SH-SY5Y (cell line): ENCODE results near the gene LRRC45.

Source experiments
- GATA2 ChIP-seq: IDR thresholded peaks from 2 replicates; pipeline ENCODE4 v1.6.1; 2011; ENCODE audit warnings: mild to moderate bottlenecking, low read depth, low read length
- GATA3 ChIP-seq: IDR thresholded peaks from 2 replicates; pipeline ENCODE4 v1.6.1; 2011; ENCODE audit warnings: low read depth, mild to moderate bottlenecking, low read length, moderate library complexity

Gene LRRC45

DNA sequence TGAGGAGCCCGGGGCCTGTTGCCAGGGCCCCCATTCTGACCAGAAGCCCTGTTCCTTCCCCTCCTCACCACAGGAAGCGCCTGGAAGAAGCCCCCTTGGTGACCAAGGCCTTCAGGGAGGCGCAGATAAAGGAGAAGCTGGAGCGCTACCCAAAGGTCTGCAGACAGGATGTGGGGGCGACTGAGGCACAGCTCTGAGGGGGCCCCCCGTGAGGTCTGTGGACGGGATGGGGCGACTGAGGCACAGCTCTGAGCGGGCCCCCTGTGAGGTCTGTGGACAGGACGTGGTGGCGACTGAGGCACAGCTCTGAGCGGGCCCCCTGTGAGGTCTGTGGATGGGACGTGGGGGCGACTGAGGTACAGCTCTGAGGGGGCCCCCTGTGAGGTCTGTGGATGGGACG lies 13.7 kb upstream of the LRRC45 start:
- TF ChIP-seq GATA3 = no peak

GRCh38 chr17:82010575-82011525 lies 12.3 kb upstream of the LRRC45 start:
- TF ChIP-seq GATA3 (no peak), GATA2 (no peak)

DNA sequence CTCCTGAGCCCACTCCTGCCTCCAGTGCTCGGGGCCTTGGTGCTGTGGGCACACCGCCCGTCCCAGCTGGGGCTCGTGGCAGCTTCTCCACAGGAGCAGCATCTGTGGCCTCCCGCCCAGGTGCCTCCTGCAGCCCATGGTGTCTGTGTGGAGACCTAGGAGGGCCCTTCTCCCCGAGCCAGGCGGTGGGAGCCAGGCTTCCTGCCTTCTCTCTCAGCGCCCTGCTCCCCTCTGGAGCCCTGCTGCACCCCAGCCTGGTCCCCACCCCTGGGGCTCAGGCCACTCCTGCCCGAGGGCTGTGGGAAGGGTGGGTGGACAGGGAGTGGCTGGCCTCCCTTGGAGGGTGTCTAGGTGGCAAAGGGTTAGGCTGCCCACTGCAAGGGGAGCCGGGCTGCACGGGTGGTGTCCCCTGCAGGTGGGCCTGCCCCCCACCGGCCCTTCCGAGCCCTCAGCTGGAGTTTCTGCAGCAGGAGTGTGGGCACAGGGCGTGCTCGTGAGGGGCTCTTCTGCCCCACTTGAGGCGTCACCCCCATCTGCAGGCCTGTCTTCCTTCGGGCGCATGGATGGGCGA lies 11.4 kb upstream of the LRRC45 start:
- TF ChIP-seq GATA2 (no peak), GATA3 (no peak)

GRCh38 chr17:82012261-82012639 lies 10.9 kb upstream of the LRRC45 start:
- no peak for TF ChIP-seq GATA2
- TF ChIP-seq GATA3 = no peak

GRCh38 chr17:82012640-82013295 lies 10.3 kb upstream of the LRRC45 start:
- TF ChIP-seq GATA3 (no peak), GATA2 (no peak)

DNA sequence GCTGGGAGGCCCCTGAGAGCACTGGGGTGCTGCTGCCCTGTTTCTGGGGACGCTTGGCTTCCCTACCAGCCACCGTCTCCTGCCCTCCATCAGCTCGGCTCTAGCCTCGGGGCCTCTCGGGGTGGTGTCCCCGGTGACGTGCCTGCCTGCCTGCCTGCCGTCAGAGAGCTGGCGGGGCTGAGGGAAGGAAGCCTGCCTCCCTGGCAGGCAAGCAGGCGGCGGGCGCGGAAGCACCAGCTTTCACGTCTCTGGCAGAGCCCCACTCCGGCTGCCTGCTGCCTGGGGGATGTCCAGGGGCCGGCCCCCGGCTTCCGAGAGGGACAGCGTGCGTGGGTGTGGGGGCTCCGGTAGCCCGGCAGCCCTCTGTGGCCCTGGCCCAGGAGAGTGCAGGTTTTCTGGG lies 9.8 kb upstream of the LRRC45 start:
- TF ChIP-seq GATA2 = no peak
- no peak for TF ChIP-seq GATA3

DNA sequence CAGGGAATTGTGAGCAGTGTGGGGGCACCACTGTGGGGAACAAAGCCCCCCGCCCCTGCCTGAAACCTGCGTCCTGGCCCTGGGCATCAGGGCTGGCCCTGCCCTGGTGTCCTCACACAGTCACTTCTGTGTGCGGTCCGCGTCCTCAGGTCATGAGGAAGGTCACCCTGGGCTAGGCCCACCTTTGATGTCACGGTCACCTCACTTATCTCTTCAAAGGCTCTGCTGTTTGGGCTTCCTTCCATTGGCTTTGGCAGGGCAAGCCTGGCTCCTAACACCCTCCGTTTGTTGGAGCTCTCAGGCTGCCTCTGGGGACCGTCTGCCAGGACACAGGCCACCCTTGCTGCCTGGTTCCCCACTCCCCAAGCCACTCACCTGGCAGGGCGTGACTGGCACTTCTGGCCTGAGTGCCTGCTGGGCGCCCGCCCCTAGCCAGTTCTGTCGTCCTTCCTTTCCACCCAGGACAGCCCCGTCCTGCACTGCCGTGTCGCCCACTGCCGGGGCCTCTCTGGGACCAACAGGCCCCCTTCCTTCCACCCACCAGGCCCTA lies 9.3 kb upstream of the LRRC45 start:
- TF ChIP-seq GATA2 = no peak
- no peak for TF ChIP-seq GATA3

DNA sequence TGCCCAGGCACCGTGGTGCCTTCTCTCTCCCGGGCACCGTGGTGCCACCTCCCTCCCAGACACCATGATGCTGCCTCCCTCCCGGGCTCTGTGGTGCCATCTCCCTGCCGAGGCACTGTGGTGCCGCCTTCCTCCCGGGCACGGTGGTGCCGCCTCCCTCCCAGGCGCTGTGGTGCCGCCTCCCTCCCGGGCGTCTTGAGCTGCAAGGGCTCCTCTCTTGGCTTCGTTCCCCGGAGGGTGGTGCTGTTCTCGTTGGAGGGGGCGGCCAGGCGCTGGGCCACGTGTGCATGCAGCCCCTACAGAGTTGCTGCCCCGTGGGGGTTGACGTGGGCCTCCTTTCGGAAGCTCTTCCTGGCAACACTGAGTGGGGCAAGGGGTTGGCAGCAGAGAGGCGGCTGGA lies 8.7 kb upstream of the LRRC45 start:
- TF ChIP-seq GATA2 (no peak), GATA3 (no peak)

- TF ChIP-seq GATA3 (no peak), GATA2 (no peak)
Observed at GRCh38 chr17:82014971-82015310, 8.2 kb upstream of the LRRC45 start.

DNA sequence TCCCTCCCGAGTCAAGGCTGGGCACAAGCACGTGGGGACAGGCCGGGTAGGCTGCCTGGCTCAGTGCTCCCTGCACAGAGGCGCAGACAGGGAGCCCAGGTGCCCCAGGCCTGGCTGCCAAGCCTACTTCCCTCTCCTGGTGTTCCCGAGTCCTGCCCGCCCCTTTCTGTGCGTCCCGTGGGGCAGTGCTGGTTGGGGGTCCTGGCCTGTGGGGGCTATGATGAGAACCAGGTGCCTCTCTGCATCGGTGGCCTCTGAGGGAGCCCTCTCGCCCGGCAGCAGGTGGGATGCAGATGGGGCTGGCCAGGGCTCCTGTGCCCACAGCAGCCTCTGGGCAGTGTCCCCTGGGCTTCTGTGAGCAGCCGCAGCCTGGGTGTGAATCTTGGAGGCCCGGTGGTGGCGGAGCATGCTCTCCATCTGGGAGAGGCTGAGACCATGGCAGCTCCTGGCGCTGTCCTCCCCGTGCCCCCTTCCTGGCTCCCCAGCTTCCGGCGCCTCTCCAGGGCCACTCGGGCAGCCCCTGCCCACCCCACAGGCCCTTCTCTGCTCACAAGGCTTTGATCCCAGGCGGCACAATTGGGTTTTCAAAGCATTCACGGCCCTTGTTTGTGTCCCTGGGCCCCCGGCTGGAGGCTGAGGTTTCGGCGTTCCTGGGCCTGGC lies 7.7 kb upstream of the LRRC45 start:
- TF ChIP-seq GATA3 = no peak
- TF ChIP-seq GATA2 = no peak

GRCh38 chr17:82016061-82016874 lies 6.8 kb upstream of the LRRC45 start:
- TF ChIP-seq GATA3 (no peak), GATA2 (no peak)

GRCh38 chr17:82016875-82017459 lies 6.1 kb upstream of the LRRC45 start:
- TF ChIP-seq GATA3 (no peak), GATA2 (no peak)

GRCh38 chr17:82017612-82018151 lies 5.4 kb upstream of the LRRC45 start:
- TF ChIP-seq GATA2 (no peak), GATA3 (no peak)
